DMS53 (cell line): ENCODE measurements around the gene PCDHA6.
"Not testable (repeated sequence)": the region's sequence is repeated elsewhere in the genome, so short reads cannot be mapped to it uniquely, and the experiment has no call there.

Source experiments
- DNase-seq: peaks from one replicate; lab custom pipeline; 2025; lab: John Stamatoyannopoulos, UW

PCDHA6 gene

GRCh38 chr5:140827704-140828361 is at the start of gene PCDHA6:
Gene PCDHA6 (plus strand): TSS chr5:140827960. CDS start chr5:140828092, 132 bp downstream.
- DNase-seq: peak; percentile 59

- DNase-seq: no peak
Observed at GRCh38 chr5:140780512-140780911, 47.2 kb upstream of the PCDHA6 start.

DNA sequence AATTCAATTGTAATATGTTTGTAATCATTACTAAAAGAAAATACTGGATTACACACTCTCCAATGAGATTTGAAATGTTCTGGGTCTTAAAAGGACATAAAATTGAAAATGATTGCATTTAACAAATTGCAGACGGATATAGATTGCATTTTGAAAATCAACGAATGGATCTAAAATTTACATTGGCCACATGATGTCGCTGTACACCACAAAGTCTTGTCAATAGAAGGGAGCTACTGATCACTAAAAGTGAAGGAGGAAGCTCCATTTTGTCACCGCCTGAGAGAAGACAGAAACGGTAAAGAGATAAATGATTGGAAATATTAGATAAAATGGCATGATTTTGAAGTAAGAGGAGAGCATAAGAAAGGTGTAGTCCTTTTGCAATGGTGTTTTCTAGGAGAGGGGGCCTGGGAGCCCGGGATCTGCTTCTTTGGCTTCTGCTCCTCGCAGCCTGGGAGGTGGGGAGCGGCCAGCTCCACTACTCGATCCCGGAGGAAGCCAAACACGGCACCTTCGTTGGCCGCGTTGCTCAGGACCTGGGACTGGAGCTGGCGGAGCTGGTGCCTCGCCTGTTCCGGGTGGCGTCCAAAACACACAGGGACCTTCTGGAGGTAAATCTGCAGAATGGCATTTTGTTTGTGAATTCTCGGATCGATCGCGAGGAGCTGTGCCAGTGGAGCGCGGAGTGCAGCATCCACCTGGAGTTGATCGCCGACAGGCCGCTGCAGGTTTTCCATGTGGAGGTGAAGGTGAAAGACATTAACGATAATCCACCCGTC is 41.7 kb upstream of the PCDHA6 start, which contains the start of gene PCDHA1:
PCDHA1 (plus strand) TSS at position 236 of the 782 bp plus-strand sequence.
- peak; percentile 90 for DNase-seq

DNA sequence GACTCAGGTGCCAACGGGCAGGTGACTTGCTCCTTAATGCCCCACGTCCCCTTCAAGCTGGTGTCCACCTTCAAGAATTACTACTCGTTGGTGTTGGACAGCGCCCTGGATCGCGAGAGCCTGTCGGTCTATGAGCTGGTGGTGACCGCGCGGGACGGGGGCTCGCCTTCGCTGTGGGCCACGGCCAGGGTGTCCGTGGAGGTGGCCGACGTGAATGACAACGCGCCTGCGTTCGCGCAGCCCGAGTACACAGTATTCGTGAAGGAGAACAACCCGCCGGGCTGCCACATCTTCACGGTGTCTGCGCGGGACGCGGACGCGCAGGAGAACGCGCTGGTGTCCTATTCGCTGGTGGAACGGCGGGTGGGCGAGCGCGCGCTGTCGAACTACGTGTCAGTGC is 40.3 kb upstream of the PCDHA6 start:
- not testable (repeated sequence) for DNase-seq

DNA sequence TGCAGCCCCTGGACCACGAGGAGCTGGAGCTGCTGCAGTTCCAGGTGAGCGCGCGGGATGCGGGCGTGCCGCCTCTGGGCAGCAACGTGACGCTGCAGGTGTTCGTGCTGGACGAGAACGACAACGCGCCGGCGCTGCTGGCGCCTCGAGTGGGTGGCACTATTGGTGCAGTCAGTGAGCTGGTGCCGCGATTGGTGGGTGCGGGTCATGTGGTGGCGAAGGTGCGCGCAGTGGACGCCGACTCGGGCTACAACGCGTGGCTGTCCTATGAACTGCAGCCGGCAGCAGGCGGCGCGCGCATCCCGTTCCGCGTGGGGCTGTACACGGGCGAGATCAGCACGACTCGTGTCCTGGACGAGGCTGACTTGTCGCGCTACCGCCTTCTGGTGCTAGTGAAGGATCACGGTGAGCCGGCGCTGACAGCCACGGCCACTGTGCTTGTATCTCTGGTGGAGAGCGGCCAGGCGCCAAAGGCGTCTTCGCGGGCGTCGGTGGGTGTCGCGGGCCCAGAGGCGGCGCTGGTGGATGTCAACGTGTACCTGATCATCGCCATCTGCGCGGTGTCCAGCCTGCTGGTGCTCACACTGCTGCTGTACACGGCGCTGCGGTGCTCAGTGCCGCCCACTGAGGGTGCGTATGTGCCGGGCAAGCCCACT is 39.8 kb upstream of the PCDHA6 start:
- not testable (repeated sequence) for DNase-seq

DNA sequence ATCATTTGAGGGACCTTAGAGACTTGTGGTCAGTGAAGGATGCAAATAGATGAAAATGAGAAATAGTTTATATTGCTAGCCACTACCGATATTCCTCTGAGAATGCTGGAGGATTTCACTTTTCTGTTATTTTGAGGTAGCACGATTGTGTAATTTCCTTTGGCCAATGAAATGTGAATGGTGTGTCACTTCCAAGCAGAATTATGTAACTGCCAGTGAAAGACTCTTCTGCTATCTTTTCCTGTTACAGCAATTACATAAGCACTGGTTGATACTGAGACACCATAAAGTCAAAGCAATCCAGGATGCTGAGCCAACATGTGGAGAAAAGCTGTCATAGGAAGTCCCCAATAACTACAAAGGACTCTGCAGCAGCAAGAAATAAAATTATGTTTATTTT is 36.7 kb upstream of the PCDHA6 start:
- DNase-seq: no peak

GRCh38 chr5:140794595-140795258 is 33.0 kb upstream of the PCDHA6 start, which contains the start of gene PCDHA2:
Gene PCDHA2 (plus strand): TSS chr5:140794852.
- peak; percentile 93 for DNase-seq

GRCh38 chr5:140795259-140795641 is 32.5 kb upstream of the PCDHA6 start:
- DNase-seq: peak; percentile 92

DNA sequence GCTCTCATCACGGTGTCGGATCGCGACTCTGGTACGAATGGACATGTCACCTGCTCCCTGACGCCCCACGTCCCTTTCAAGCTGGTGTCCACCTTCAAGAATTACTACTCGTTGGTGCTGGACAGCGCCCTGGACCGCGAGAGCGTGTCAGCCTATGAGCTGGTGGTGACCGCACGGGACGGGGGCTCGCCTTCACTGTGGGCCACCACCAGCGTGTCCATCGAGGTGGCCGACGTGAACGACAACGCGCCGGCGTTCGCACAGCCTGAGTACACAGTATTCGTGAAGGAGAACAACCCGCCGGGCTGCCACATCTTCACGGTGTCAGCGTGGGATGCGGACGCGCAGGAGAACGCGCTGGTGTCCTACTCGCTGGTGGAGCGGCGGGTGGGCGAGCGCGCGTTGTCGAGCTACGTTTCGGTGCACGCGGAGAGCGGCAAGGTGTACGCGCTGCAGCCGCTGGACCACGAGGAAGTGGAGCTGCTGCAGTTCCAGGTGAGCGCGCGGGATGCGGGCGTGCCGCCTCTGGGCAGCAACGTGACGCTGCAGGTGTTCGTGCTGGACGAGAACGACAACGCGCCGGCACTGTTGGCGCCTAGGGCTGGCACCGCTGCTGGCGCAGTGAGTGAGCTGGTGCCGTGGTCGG is 31.6 kb upstream of the PCDHA6 start:
- DNase-seq: not testable (repeated sequence)

- no peak for DNase-seq
Observed at GRCh38 chr5:140796718-140797095, 31.1 kb upstream of the PCDHA6 start.

DNA sequence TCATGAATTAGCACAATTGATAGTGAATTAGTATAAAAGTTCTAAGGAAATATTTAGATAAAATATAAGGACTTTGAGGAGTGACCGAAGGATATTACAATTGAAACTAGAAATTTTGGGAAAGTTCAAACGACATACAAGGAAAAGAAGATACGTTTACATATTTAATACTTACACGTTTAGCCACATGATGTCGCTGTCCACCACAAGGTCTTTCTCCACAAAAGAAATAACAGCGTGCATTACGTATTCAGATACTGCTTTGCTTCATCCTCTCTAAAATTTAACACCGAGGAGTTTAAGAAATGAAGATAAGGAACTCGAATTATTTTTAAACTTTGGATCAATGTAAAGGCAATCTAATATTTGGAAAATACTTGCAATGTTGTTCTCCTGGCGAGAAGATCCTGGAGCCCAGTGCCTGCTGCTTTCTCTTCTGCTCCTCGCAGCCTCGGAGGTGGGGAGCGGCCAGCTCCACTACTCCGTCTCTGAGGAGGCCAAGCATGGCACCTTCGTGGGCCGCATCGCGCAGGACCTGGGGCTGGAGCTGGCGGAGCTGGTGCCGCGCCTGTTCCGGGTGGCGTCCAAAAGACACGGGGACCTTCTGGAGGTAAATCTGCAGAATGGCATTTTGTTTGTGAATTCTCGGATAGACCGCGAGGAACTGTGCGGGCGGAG is 26.8 kb upstream of the PCDHA6 start, which contains the start of gene PCDHA3:
PCDHA3 (plus strand) TSS at position 242 of the 678 bp plus-strand sequence.
- DNase-seq: peak; percentile 92

- peak; percentile 90 for DNase-seq
Observed at GRCh38 chr5:140801494-140801841, 26.3 kb upstream of the PCDHA6 start.

DNA sequence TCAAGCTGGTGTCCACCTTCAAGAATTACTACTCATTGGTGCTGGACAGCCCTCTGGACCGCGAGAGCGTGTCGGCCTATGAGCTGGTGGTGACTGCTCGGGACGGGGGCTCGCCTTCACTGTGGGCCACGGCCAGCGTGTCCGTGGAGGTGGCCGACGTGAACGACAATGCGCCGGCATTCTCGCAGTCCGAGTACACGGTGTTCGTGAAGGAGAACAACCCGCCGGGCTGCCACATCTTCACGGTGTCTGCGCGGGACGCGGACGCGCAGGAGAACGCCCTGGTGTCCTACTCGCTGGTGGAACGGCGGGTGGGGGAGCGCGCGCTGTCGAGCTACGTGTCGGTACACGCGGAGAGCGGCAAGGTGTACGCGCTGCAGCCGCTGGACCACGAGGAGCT is 25.4 kb upstream of the PCDHA6 start:
- DNase-seq: not testable (repeated sequence)

DNA sequence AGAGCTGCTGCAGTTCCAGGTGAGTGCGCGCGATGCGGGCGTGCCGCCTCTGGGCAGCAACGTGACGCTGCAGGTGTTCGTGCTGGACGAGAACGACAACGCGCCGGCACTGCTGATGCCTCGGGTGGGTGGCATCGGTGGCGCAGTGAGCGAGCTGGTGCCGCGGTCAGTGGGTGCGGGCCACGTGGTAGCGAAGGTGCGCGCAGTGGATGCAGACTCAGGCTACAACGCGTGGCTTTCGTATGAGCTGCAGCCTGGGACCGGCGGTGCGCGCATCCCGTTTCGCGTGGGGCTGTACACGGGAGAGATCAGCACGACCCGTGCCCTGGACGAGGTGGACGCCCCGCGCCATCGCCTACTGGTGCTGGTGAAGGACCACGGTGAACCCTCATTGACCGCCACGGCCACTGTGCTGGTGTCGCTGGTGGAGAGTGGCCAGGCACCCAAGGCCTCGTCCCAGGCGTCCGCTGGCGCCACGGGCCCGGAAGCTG is 24.9 kb upstream of the PCDHA6 start:
- no peak for DNase-seq

DNA sequence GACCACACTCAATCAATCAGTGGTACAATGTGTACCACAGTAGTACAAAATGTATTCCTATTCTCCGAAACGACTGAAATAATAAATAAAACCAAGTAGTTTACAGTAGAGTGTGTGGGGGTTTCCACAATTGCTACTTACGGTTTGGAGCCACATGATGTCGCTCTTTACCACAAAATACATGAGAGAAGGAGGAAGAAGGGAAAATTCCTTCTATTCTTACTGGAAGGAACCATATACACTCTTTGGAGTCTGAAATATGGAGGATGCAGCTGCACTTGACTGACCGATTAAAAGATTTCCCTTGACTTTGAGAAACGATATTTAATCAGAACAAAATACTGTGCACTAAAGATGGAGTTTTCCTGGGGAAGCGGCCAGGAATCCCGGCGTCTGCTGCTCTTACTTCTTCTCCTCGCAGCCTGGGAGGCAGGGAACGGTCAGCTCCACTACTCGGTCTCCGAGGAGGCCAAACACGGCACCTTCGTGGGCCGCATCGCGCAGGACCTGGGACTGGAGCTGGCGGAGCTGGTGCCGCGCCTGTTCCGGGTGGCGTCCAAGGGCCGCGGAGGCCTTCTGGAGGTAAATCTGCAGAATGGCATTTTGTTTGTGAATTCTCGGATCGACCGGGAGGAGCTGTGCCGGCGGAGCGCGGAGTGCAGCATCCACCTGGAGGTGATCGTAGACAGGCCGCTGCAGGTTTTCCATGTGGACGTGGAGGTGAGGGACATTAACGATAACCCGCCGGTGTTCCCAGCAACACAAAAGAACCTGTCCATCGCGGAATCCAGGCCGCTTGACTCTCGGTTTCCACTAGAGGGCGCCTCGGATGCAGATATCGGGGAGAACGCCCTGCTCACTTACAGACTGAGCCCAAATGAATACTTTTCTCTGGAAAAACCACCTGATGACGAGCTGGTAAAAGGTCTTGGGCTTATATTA is 20.7 kb upstream of the PCDHA6 start, which contains the start of gene PCDHA4:
PCDHA4 (plus strand) TSS at position 235 of the 942 bp plus-strand sequence.
- peak; percentile 92 for DNase-seq

- not testable (repeated sequence) for DNase-seq
Observed at GRCh38 chr5:140808241-140808888, 19.4 kb upstream of the PCDHA6 start.

DNA sequence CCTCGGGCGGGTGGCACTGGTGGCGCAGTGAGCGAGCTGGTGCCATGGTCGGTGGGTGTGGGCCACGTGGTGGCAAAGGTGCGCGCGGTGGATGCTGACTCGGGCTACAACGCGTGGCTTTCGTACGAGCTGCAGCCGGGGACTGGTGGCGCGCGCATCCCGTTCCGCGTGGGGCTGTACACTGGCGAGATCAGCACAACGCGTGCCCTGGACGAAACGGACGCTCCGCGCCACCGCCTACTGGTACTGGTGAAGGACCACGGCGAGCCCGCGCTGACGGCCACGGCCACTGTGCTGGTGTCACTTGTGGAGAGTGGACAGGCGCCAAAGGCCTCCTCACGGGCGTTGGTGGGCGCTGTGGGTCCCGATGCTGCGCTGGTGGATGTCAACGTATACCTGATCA is 18.9 kb upstream of the PCDHA6 start:
- DNase-seq: no peak

- peak; percentile 77 for DNase-seq
Observed at GRCh38 chr5:140821375-140822280, 6.1 kb upstream of the PCDHA6 start, which contains the start of gene PCDHA5. Gene PCDHA5 (plus strand): TSS chr5:140821613.
